ENCODE measurements around the gene WDCP. TPM values are rescaled to one million over a fixed set of nuclear protein-coding genes. Genes with fewer than 3 reads are reported as not detected.
"Not testable (repeated sequence)": the region's sequence is repeated elsewhere in the genome, so short reads cannot be mapped to it uniquely, and the experiment has no call there.

WDCP gene
- total RNA-seq = 19.9 and 20.2 TPM in 2 replicates

- intact Hi-C loops (cut with micrococcal nuclease) = loop anchor here (1.0 to 5.0 kb wide), 12 partner anchors 29 to 1830 kb away; partner anchors contain the start of genes ASXL2, ATAD2B, CENPO and DNAJC27
Observed at GRCh38 chr2:24046930-24047702, at the start of gene WDCP. Gene WDCP (minus strand): TSS chr2:24047391. CDS start chr2:24039494, 7,897 bp downstream.

GRCh38 chr2:24095171-24095677 is 48.0 kb upstream of the WDCP start:
- intact Hi-C loops (cut with micrococcal nuclease) = not testable (repeated sequence)

GRCh38 chr2:24093270-24093669 is 46.1 kb upstream of the WDCP start:
- intact Hi-C loops (cut with micrococcal nuclease) = not testable (repeated sequence)

GRCh38 chr2:24088821-24089359 is 41.7 kb upstream of the WDCP start:
- intact Hi-C loops (cut with micrococcal nuclease) = no loop called here

GRCh38 chr2:24087032-24087431 is 39.8 kb upstream of the WDCP start:
- intact Hi-C loops (cut with micrococcal nuclease) = no loop called here

- intact Hi-C loops (cut with micrococcal nuclease) = no loop called here
Observed at GRCh38 chr2:24086241-24086640, 39.0 kb upstream of the WDCP start.

GRCh38 chr2:24085200-24085489 is 38.0 kb upstream of the WDCP start:
- intact Hi-C loops (cut with micrococcal nuclease) = loop anchor here (2.0 kb wide), 3 partner anchors 38 to 276 kb away; partner anchors contain the start of genes FAM228B, ITSN2, PFN4 and WDCP

GRCh38 chr2:24084386-24085199 is 37.4 kb upstream of the WDCP start, which contains the start of gene TP53I3:
Gene TP53I3 (minus strand): TSS chr2:24084834. CDS start chr2:24084326, 508 bp downstream.
- intact Hi-C loops (cut with micrococcal nuclease) = loop anchor here (1.0 to 2.0 kb wide), 8 partner anchors 8 to 298 kb away; partner anchors contain the start of genes ATAD2B, FAM228B, ITSN2 and PFN4

- intact Hi-C loops (cut with micrococcal nuclease) = loop anchor here (1.0 to 2.0 kb wide), 8 partner anchors 7 to 299 kb away; partner anchors contain the start of genes ATAD2B, FAM228B, ITSN2 and PFN4
Observed at GRCh38 chr2:24083567-24084385, 36.6 kb upstream of the WDCP start.

GRCh38 chr2:24082787-24083566 is 35.8 kb upstream of the WDCP start:
- intact Hi-C loops (cut with micrococcal nuclease) = no loop called here

GRCh38 chr2:24080701-24081100 is 33.5 kb upstream of the WDCP start:
- intact Hi-C loops (cut with micrococcal nuclease) = no loop called here

- intact Hi-C loops (cut with micrococcal nuclease) = loop anchor here (2.0 to 10.0 kb wide), 8 partner anchors 253 to 1957 kb away; partner anchors contain the start of genes ASXL2, CENPO, EFR3B and ITSN2
Observed at GRCh38 chr2:24077879-24078278, 30.7 kb upstream of the WDCP start.

GRCh38 chr2:24077535-24077877 is 30.3 kb upstream of the WDCP start:
- intact Hi-C loops (cut with micrococcal nuclease) = loop anchor here (2.0 to 10.0 kb wide), 8 partner anchors 253 to 1957 kb away; partner anchors contain the start of genes ASXL2, CENPO, EFR3B and ITSN2

GRCh38 chr2:24076849-24077534 is 29.8 kb upstream of the WDCP start:
- intact Hi-C loops (cut with micrococcal nuclease) = loop anchor here (1.0 to 10.0 kb wide), 16 partner anchors 7 to 1958 kb away; partner anchors contain the start of genes ASXL2, ATAD2B, CENPO and DNAJC27

- intact Hi-C loops (cut with micrococcal nuclease) = loop anchor here (1.0 to 10.0 kb wide), 16 partner anchors 8 to 1959 kb away; partner anchors contain the start of genes ASXL2, ATAD2B, CENPO and DNAJC27
Observed at GRCh38 chr2:24075915-24076848, 29.0 kb upstream of the WDCP start, which contains the start of gene SF3B6. Gene SF3B6 (minus strand): TSS chr2:24076326. CDS start chr2:24076229, 97 bp downstream.

- intact Hi-C loops (cut with micrococcal nuclease) = loop anchor here (10.0 kb wide), 1 partner anchor 1960 kb away; the partner anchor contains the start of gene RAB10
Observed at GRCh38 chr2:24075259-24075658, 28.1 kb upstream of the WDCP start.

- intact Hi-C loops (cut with micrococcal nuclease) = loop anchor here (10.0 kb wide), 1 partner anchor 1961 kb away; the partner anchor contains the start of gene RAB10
Observed at GRCh38 chr2:24073816-24074215, 26.6 kb upstream of the WDCP start.
